HG03196 (cell line): Measurements from ENCODE around the gene NDUFS6.

ENCODE experiments used
- ATAC-seq: cut with Tn5 transposase; IDR thresholded peaks from one replicate; pipeline ENCODE4 v1.9.1; 2021; ENCODE audit not compliant: unreplicated experiment

Gene NDUFS6

GRCh38 chr5:1765141-1765879 is 35.9 kb upstream of the NDUFS6 start:
- ATAC-seq = no peak

GRCh38 chr5:1765880-1766235 is 35.3 kb upstream of the NDUFS6 start:
- ATAC-seq = no peak

- no peak for ATAC-seq
Measured at GRCh38 chr5:1767524-1768282, 33.5 kb upstream of the NDUFS6 start.

GRCh38 chr5:1768283-1769000 is 32.8 kb upstream of the NDUFS6 start:
- ATAC-seq = no peak

- ATAC-seq = no peak
Measured at GRCh38 chr5:1769017-1769640, 32.1 kb upstream of the NDUFS6 start.

GRCh38 chr5:1769752-1770442 is 31.3 kb upstream of the NDUFS6 start:
- ATAC-seq = no peak

GRCh38 chr5:1770443-1770802 is 30.8 kb upstream of the NDUFS6 start:
- ATAC-seq = no peak

- ATAC-seq = no peak
Measured at GRCh38 chr5:1771149-1772065, 29.8 kb upstream of the NDUFS6 start.

GRCh38 chr5:1772634-1773033 is 28.6 kb upstream of the NDUFS6 start:
- no peak for ATAC-seq

GRCh38 chr5:1776831-1777230 is 24.4 kb upstream of the NDUFS6 start:
- no peak for ATAC-seq

GRCh38 chr5:1777281-1778137 is 23.7 kb upstream of the NDUFS6 start:
- ATAC-seq = no peak

GRCh38 chr5:1778138-1779020 is 22.8 kb upstream of the NDUFS6 start:
- ATAC-seq = no peak

- no peak for ATAC-seq
Measured at GRCh38 chr5:1779021-1779680, 22.1 kb upstream of the NDUFS6 start.

GRCh38 chr5:1779782-1780613 is 21.2 kb upstream of the NDUFS6 start:
- ATAC-seq = no peak

- ATAC-seq = no peak
Measured at GRCh38 chr5:1780614-1780930, 20.6 kb upstream of the NDUFS6 start.

GRCh38 chr5:1781107-1781506 is 20.1 kb upstream of the NDUFS6 start:
- no peak for ATAC-seq
